HK-2 (cell line): ENCODE data around the gene DYTN.

Source experiments
- DNase-seq: peaks from one replicate; pipeline ENCODE4 v3.0.0-alpha.2; 2018; ENCODE audit not compliant: unreplicated experiment

DYTN gene

DNA sequence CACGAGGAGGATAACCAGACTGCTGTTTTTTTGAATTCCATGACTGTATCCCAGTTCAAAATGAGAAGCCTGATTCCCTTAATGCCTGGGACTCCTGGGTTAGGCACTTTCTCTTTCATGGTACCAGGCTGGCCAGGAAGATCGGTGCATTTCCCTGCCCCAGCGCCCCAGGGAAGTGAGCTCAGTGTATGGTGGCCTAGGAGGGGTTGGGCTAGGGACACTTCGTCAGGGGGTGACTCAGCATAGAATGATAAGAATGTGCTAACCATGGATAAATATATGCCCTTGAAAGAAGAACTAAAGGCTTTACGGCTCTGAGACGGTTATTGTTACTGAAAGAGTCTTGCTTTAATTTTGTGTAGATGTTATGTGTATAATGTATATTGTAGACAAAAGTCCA is 103.4 kb downstream of the DYTN start:
- DNase-seq: peak; percentile 48

DNA sequence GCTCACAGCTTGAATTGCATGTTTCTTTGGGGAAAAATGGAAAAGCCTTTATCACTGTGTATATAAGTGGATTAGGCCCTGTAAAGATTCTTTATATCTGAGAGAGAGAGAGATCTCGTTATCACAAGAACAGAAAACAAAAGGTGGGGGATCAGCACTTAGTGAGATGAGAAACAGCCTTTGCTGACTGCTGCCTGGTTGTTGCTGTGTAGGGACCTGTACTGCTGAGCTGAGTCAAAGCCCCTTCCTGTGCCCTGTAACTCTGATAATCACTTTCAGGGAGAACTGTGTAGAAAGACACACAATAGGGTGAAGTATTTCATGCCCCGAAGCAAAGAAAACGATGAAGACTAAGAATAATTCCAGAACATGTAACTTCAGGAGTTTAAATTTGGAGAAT is 106.5 kb downstream of the DYTN start:
- DNase-seq: no peak

DNA sequence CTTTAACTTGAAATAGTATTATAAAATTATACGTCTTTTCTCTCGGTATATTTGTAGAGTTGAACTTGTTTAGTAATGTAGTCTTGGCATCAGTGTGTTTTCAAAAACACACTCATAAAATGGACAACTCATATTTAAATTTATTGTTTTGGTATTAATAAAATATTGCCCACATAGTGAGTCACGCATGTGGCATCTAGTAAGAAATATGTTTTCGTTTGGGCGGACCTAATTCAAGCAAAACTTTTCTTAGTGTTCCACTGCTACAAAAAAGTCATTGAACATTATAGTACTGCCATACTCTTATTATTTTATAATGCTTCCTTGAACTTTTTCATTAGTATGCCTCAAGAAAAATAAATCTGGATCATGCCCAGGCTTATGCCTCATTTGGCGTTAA is 107.0 kb downstream of the DYTN start:
- DNase-seq: no peak

DNA sequence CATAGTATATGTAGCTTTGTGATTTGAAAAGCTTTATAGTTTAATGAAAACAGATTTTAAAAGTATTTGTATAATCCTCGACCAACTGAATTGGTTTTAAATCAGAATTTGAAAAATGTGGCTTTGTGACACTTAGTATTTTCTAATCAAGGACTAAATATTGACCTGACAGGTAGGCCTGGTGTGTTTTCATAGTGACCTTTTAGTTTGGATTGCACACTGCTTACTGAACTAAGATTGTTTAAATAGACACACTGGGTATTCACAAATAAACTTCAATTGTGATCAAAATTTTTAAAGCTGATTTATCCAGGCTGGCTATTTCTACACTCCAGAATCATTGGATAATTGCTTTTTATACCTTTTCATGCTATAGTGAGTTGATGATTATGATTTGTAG is 107.7 kb downstream of the DYTN start:
- DNase-seq: no peak

DNA sequence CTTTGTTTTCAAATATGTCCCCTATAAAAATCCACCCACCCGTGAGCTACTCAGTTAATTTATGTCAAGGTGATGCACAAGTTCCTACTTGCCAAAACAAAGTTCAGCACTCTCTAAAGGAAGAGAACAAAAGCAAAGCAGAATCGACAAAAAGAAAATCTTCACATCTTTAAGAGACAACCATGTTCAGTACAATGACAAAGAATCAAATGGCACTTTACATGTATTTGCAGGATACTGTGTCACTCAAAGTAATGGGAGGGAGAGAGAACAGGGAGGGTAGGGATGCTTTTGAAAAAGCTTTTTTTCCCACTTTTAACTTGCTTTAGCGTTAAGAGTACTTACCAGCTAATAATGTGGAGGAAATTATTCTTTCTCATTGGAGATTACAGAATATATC is 115.0 kb downstream of the DYTN start:
- no peak for DNase-seq
